LNCaP clone FGC (cell line): Measurements from ENCODE around the gene ARMC7.

Experiments used
- DNase-seq: peaks from one replicate; pipeline ENCODE4 v3.0.0-alpha.2; 2011; ENCODE audit warnings: low read depth
- H3K4me3 ChIP-seq: 2 replicates; pipeline ENCODE4 v1.5.1; 2011; ENCODE audit warnings: mild to moderate bottlenecking, low read depth, low read length, control low read depth
- TF ChIP-seq, protein P1 (sequence below): IDR thresholded peaks from 2 replicates; pipeline ENCODE4 v1.5.1; 2012; ENCODE audit warnings: mild to moderate bottlenecking; ENCODE audit not compliant: control insufficient read depth, insufficient read depth; ENCODE audit errors: extremely low read depth

ARMC7 gene

DNA sequence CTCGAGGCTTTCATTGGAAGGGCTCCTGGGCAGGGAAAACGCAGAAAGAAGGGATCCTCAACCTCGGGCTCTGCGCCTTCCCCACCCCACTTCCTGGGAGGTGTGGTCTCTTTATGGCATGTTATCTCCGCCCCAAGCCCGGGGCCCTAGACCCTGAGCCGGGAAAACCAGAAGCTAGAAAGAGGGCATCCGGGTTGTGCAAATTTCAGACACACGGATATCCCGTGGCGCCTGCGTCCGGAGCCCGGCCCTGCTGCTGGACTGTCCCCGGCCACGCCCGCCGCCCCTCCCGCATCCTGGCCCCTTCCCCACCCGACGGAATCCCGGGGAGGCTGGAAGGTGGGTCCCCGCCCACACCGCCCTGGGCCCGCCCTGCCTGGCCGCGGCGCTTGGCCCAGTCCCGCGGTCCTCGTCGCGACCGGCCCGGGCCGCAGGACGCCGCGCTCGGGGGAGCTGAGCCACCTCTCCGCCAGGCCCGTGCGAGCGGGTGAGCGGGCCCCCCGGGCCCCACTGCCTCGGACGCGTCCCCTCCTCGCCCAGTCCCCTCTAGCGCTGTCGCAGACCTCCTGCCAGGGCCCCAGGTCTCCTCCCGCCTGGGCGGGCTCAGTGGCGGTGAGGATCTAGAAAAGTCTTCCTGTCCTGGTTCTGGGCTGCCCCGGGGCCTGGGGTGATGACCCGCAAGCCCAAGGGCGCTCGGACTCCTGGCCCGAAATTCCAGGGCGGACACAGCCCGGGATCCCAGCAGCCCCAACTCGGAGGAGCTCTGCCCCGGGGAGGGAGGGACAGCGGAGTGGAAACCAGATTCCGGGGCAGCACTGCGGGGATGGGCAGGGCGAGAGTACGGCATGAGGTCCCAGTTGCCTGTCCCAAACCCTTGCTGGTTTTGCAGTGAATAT lies 22.0 kb upstream of the ARMC7 start, which contains the start of gene SLC16A5:
Gene SLC16A5 (plus strand): TSS at position 397 of the 896 bp plus-strand sequence. CDS start 5,683 bp downstream, outside the sequence.
- H3K4me3 ChIP-seq: no peak within 1 kb of the TSS
- no peak for DNase-seq
- TF ChIP-seq, protein P1, sequence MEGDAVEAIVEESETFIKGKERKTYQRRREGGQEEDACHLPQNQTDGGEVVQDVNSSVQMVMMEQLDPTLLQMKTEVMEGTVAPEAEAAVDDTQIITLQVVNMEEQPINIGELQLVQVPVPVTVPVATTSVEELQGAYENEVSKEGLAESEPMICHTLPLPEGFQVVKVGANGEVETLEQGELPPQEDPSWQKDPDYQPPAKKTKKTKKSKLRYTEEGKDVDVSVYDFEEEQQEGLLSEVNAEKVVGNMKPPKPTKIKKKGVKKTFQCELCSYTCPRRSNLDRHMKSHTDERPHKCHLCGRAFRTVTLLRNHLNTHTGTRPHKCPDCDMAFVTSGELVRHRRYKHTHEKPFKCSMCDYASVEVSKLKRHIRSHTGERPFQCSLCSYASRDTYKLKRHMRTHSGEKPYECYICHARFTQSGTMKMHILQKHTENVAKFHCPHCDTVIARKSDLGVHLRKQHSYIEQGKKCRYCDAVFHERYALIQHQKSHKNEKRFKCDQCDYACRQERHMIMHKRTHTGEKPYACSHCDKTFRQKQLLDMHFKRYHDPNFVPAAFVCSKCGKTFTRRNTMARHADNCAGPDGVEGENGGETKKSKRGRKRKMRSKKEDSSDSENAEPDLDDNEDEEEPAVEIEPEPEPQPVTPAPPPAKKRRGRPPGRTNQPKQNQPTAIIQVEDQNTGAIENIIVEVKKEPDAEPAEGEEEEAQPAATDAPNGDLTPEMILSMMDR: no peak

DNA sequence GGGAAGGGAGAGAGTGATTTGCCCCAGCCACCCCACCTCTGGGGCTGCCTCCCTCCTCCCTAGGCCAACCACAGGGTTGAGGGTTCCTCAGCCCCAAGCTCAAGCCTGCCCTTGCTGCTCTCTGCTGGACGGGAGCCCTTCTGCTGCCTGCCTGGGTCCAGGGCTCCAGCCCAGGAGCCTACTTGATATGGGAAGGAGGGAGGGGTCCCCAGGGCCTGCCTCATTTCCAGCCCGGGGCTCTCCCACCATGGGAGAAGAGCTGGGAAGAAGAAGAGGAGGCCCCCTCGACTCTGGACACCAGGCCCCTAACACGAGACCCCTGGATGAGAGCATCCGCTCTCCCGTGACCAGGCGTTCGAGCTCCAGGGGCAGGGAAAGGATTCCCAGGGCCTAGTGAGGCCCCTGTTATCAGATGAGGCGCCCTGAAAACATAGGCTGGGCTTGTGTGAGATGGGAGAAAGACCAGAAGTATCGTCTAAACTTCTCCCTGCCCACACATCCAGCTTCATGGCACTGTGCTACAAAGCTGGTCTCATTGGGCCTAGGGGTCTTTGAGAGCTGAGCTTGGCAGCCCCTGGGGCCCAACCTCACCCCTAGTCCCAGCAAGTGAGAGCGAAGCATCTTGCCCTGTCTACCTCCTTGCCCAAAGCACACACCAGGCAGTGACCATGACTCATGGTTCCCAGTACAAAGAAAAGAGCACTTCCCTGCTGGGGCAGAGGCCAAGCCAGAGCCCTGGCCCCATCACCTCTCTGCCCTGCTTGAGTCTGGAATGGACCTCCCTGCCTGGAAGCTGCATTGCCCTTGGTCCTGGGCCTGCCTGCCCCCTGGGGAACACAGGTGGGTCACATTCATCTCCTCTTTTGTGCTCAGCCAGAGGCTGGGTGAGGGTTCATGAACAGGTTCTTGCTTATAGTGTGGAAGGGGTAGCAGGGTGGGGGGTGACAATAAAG lies 21.0 kb upstream of the ARMC7 start:
- DNase-seq: no peak
- TF ChIP-seq, protein P1: no peak
- no peak overlapping the region for H3K4me3 ChIP-seq

DNA sequence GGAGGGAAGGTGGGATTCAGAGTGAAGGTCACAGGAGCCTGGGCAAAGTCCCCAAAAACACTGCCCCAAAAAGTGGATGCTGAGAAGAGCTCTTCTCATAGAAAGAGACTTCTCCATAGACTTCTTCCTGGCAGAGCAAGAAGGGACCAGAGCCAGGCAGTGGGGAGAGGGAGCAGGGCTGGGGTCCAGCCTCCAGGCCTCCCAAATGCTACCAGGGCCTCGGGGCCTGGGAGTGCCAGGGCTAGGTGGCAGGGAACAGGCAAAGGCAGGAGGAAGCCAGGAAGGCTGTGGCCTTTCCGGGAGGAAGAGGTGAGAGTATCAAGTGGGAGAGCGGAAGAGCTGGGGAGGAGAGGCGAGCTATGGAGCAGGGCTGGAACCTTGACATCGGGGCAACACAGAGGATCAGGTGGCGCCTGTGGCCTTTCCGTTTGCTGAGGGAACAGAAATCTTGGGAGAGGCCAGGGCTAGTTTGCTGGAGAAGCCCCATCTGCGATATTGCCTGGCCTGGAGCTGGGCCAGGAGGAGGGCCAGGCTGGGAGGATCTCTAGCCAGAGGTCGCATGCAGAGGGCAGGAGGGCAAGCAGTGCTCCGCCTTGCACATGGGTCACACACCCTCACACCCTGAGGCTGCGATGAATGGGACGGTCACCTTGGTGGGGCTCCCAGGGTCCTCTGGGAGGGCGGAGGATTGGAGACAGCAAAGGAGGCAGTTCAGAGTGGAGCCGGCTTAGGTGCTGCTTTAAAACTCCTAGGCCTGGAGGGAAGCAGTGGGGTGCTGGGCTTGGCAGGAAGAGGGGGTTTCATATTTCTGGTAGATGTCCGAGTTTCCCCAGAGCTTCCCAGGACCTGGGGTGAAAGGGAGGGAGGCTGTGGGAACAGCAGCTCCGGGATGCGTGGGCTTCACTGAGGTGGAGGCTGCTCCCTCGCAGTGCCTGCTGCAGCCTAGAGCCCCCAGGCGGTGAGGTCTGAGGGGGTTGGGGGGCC lies 18.6 kb upstream of the ARMC7 start:
- no peak for DNase-seq
- no peak overlapping the region for H3K4me3 ChIP-seq
- TF ChIP-seq, protein P1: no peak

DNA sequence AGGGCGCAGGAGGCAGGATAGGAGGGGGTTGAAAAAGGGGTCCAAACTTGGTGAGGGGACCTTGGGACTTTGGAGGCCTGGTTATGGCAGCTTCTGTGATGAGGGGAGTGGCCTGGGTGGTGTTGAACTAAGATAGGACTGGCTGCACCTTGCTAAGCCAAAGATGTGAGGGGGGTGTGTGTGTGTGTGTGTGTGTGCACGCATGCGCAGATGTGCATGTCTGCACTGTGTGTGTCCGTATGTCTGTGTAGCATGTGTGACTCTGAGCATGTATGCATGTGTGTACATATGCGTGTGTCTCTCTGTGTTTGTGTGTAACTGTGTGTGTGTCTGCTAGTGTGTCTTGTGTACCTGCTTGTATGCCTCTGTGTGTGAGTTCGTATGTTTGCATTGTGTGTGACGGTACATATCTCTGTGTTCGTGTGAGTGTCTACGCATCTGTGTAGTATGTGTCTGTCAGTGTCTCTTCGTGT lies 17.9 kb upstream of the ARMC7 start:
- TF ChIP-seq, protein P1: no peak

DNA sequence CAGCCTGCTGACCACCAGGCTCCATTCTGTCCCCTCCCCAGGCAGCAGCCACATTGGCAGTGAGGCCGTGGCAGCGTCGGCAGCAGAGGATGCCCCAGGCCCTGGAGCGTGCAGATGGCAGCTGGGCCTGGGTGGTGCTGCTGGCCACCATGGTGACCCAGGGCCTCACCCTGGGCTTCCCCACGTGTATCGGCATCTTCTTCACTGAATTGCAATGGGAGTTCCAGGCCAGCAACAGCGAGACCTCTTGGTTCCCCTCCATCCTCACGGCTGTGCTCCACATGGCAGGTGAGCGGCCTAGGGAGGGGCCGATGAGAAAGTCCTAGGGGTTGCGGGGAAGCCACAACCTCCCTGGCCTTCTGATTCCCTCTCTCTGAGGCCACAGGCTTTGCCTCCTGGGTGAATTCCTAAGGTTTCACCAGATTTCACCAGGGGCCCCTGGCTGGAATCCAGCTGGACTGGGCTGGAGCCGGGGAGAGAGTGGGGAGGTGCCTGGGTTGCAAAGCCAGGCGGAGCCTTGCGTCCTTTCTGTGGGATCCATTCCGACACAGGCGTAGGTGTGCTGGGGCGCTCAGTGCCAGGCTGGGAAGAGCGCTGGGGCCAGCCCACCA lies 16.1 kb upstream of the ARMC7 start:
- TF ChIP-seq, protein P1: no peak
- H3K4me3 ChIP-seq: no peak overlapping the region
- no peak for DNase-seq

More for the DNA sequence above, 17.9 kb upstream of the ARMC7 start:
- no peak overlapping the region for H3K4me3 ChIP-seq
- DNase-seq: no peak
